ENCODE results near the gene RNASE7.

DNA sequence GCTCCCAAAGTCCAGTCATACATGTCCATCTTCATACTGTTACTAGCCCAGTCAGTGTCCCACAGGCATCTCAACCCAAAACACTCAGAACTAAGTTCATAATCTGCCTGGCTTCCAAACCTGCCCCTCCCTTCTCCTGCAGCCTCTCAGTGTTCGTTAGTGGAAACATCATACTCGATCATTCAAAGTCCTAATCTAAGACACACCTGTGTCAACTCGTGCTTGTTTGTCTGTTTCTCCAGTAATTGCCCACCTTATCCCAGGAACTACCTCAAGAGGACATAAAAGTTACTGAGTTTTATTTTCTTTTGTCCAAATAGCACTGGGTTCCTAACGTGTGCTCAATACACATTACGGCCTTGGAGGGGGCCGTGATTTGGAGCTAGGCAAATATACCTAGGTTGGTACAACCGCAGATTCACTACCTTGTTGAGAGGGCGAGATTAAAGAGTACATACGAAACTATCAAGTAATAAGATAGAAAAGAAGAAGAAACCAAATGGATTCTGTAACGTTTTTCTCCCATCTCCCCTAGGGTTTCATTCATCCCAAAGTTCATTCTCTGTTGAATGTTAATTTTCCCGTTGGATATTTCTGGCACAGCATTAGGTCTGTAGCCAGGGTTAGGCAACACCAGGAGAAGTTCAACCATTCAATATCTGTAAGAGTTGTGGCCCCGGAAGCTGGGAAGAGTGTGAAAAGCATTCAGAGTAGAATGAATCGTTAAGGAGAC, 18.6 kb downstream of the RNASE7 start:
- TF ChIP-seq, protein P1, sequence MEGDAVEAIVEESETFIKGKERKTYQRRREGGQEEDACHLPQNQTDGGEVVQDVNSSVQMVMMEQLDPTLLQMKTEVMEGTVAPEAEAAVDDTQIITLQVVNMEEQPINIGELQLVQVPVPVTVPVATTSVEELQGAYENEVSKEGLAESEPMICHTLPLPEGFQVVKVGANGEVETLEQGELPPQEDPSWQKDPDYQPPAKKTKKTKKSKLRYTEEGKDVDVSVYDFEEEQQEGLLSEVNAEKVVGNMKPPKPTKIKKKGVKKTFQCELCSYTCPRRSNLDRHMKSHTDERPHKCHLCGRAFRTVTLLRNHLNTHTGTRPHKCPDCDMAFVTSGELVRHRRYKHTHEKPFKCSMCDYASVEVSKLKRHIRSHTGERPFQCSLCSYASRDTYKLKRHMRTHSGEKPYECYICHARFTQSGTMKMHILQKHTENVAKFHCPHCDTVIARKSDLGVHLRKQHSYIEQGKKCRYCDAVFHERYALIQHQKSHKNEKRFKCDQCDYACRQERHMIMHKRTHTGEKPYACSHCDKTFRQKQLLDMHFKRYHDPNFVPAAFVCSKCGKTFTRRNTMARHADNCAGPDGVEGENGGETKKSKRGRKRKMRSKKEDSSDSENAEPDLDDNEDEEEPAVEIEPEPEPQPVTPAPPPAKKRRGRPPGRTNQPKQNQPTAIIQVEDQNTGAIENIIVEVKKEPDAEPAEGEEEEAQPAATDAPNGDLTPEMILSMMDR (conservative IDR thresholded peaks at IDR 0.05 in 1 of 2, IDR thresholded peaks at IDR 0.05 in 1 of 2; ENCODE audit: extremely low read depth in 1 of 2, insufficient read depth in 1 of 2, low read depth in 1 of 2, low read length in 2 of 2), result no peak
- TF ChIP-seq EZH2 (IDR thresholded peaks at IDR 0.05; ENCODE audit: borderline replicate concordance, low read length), result no peak
